PFSK-1 (cell line): Measurements from ENCODE around the gene NRG3.

ENCODE experiments used
- POLR2AphosphoS5 ChIP-seq: IDR thresholded peaks from 2 replicates; pipeline ENCODE4 v1.6.1; 2012; ENCODE audit warnings: low read depth, mild to moderate bottlenecking, control low read depth, low read length, moderate library complexity
- REST ChIP-seq, 2 experiments: IDR thresholded peaks; 2 replicates each; pipeline versions ENCODE4 v1.6.1 to v1.8.0; 2011 to 2012; ENCODE audit warnings: low read depth in 2 of 2, low read length in 2 of 2, control low read depth in 1 of 2, inconsistent platforms in 1 of 2, mild to moderate bottlenecking in 1 of 2, moderate library complexity in 1 of 2; ENCODE audit not compliant: insufficient read depth in 1 of 2
- SIN3A ChIP-seq: IDR thresholded peaks from 2 replicates; pipeline ENCODE4 v1.6.1; 2012; ENCODE audit warnings: mild to moderate bottlenecking, low read length, moderate library complexity, borderline replicate concordance; ENCODE audit not compliant: insufficient read depth
- TAF1 ChIP-seq: IDR thresholded peaks from 2 replicates; pipeline ENCODE4 v1.6.1; 2012; ENCODE audit warnings: low read length, control low read depth, borderline replicate concordance; ENCODE audit not compliant: insufficient read depth

GRCh38 chr10:82986216-82986615 lies 1111.2 kb downstream of the NRG3 start:
- TF ChIP-seq POLR2AphosphoS5: no peak
- no peak for TF ChIP-seq TAF1
- no peak for TF ChIP-seq REST (IDR thresholded peaks at IDR 0.05; ENCODE audit: insufficient read depth in 1 of 2, low read depth in 2 of 2, low read length in 2 of 2)
- TF ChIP-seq SIN3A: no peak
